GM04503 (cell line): ENCODE measurements around the gene DHRSX.
"Not testable (repeated sequence)": the region's sequence is repeated elsewhere in the genome, so short reads cannot be mapped to it uniquely, and the experiment has no call there.

Experiments
- DNase-seq: peaks from one replicate; pipeline ENCODE4 v3.0.0-alpha.2; 2012; ENCODE audit warnings: low read depth

Gene DHRSX

DNA sequence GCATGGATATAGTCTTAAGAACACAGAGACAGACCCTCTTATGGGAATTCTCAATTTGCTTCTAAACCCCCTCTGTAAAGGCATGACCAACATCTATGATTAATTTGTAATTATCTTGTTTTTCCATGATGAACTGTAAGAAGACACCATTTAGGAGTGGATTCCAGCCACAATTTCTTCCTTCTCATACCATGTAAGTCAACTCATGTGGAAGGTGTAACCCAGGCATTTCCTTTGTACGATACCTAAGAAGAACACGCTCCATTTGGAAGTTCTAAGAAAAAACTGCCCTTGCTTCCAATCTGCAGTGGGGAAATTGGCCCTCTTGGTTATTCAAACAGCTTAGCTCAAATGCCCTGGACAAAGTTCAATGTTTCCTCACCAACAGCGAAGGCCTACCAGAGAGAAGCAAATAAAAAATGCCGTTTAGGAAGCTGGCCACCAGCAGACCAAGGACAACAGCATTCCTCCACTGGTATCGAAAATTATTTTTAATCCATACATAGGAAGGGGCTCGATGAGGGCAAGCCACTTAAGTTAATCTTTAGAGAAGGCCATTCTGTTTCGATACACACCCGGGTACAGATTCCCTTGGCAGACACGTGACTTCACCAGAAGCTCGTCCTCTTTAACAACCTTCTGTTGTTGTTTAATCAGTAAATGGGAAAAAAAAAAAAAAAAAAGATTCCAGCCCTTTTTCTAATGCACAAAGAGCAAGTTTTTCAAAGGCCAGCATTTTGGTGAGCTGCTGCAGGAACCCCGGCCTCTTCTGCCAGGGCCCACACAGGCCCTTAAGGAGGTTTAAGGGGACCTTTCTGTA is 2.6 kb downstream of the DHRSX start:
- no peak for DNase-seq

DNA sequence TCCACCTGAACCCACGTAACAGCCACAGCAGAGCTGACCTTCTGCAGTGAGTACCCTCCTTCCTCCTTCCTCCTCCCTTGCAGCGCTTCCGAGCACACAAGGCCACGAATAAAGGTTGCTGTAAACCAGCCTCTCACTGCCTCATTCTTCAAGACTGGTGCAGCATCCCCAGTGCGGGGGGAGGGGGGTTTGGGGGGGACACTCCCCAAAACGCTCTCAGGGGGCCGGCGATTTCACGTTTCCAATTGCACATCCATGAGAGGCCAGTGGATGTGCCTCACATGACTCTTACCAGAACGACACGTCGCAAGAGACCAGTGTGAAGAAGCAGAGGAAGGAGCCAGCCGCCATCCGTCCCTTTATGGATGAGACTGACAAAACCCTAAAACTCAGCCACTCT is 5.2 kb downstream of the DHRSX start:
- DNase-seq, result no peak

DNA sequence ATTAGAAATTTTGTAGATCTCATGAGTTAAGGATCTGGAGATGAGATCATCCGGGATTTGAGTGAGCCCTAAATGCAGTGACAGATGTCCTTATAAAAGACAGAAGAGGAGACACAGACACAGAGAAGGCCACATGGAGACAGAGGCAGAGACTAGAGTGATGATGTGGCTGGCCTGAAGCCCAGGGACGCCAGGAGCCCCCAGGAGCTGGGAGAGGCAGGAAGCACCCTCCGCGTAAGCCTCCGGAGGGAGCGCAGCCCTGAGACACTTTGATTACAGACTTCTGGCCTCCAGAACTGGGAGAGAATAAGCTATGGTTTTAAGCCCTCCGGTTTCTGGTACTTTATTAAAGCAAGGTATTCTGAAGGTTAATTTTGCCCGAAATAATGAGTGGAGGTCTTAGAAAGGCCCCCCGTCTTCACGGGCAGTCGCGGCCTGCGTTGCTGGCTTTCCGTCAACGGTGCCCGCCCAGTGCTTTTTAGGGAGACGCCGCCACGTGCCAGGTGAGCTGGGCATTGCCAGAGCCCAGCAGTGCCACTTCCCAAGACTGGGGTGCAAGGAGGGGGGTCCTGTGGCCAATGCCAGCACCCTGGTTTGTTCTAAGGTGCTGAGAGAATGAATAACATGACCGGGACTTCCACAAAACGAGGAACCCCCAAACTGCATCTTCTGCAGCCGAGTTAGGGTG is 8.1 kb downstream of the DHRSX start:
- DNase-seq, result no peak

DNA sequence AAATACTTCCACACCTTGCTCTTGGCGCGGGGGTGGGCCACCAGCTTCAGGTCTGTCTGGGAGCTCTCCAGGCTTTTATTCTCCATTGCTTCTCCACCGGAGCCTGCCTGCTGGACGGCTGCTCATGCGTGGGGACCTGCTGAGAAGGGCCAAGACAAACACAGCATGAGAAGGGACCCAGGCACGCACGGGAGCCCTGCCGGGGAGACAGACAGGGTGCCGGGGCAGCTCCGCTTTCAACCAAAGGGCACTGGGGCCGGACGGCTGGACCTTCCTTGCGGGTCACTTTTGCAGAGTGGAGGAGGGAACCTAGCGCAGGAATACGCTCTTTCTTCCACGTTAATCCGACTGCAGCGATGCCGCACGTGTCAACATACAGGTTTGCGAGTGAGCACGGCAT is 10.1 kb downstream of the DHRSX start:
- no peak for DNase-seq

DNA sequence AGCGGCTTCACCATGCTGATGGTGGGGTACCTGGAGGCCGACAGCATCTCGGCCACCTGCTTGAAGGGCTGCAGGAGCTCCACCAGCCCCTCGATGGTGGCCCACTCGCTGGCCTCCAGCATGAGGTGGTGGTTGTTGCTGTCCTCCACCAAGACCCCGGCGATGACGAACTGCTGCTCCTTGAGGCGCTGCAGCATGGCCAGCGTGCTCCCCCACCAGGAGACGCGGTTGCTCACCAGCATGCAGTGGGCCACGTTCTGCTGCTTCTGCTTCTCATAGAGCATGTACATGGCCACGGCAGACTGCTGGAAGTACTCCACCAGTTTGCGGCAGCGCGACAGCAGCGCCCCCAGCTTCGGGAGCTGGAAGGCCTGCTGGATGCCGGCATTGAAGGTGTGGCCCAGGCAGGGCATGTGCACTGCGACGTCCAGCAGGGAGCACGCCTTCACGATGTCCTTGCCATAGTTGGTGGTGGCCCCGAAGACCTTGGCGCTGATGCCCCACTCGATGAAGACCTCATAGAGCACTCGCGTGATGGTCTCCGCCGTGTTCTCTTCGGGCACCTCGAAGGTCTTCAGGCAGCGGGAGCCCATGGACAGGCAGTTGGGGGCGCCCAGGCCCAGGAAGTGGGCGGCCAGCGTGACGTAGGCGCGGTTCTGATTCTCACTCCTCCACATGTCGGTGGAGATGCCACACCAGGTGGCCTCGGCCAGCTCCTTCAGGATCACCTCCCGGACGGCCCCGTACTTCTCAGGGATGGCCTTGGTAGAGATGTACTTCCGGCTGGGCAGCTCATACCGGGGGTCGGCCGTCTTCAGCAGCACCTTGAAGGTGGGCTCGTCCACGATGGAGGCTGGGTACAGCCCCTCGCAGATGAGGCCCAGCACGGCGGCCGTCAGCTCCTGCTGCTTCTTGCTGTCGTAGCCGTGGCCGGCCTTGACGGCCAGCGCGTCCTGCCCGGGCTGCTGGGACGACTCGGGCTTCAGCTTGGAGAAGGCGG is 11.0 kb downstream of the DHRSX start:
- no peak for DNase-seq

DNA sequence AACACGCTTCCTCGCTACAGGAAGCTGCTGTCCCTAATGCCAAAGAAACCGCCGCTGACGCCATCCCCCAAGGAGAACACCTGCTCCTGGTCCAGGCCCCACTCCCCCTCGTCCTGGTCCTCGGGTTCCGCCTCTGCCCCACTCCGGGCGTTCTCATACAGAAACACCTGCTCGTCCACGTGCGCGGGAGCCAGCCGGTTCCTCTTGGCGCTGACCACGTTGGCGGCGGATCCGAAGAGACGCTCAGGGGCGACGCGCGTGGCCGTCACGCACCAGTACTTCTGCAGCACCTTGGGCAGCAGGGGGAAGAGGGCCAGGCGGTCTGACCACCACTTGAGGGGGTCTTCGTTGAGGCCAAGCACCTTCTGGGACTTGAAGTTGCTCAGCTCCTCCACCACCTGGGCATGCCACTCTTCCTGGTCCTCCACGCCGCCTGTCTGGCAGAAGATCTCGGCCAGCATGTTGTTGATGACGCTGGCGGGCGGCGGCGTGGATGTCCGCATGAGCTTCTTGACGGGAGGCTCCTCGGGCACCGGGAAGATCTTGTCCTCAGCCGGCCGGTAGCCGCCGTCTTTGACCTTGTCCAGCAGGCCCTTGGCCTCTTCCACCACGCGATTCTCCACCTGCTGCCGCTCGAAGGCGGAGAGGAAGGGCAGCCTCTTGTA is 12.0 kb downstream of the DHRSX start:
- no peak for DNase-seq

DNA sequence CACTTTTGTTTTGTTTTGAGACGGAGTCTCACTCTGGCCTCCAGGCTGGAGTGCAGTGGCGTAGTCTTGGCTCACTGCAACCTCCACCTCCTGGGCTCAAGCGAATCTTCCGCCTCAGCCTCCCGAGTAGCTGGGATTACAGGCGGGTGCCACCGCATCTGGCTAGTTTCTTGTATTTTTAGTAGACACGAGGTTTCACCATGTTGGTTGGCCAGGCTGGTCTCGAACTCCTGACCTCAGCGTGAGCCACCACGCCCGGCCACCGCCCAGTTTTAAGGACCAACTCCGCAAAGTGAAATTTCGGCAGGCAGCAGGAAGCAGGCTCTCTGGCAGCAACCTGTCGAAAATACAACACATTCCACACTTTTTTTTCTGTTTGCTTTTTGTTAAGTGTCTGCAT is 13.4 kb downstream of the DHRSX start:
- DNase-seq, result no peak

DNA sequence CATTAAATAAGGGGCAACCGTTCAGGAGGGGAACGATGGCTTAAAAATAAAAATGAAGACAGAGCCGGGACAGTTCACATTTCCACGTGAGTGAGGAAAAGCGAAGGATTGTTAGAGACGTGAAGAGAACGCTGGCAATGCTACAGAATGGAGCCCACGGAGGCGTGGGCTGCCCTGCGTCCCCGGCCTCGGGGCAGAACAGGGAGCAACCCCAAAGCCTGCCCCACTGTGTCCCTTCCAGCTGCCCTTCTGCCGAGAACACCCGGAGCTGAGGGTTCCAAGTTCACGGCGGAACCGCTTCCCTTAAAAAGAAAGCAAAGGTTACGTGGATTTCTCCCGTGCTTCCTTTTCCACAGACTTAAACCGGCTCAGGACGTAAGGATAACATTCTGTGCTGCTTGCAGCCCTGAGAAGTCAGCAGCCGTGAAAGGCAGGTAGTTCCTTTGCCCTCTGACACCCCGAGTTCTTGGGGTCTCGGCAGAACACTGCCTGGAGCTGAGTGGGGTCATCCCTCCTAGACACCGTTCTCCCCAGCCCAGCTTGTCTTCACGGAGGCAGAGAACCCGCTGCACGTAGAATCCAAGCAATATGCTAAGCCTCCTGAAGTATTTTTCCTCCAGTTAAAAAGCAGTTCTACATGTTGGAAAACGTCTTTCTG is 14.2 kb downstream of the DHRSX start:
- DNase-seq, result no peak

DNA sequence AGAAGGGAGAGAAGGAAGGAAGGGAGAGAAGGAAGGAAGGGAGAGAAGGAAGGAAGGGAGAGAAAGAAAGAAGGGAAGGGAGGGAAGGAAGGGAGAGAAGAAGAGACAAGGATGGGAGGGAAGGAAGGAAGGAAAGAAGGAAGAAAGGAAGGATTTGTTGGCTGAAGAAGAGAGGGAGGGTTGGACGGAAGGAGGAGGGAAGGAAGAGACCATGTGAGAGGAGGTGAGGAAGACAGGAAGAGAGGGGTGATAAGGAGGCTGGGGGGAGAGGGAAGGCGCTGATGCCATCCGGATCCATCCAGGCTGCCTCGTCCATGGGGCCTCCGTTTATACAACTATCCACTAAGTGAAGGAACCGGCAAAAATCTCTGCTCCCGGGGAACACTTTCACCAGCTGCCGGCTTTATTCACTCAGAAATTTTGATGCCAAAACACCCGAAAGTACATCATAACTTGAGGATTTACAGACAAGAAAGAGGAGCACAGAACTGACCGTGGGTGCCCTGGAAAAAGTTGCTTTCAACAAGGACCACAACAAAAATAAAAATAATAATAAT is 14.9 kb downstream of the DHRSX start:
- no peak for DNase-seq

DNA sequence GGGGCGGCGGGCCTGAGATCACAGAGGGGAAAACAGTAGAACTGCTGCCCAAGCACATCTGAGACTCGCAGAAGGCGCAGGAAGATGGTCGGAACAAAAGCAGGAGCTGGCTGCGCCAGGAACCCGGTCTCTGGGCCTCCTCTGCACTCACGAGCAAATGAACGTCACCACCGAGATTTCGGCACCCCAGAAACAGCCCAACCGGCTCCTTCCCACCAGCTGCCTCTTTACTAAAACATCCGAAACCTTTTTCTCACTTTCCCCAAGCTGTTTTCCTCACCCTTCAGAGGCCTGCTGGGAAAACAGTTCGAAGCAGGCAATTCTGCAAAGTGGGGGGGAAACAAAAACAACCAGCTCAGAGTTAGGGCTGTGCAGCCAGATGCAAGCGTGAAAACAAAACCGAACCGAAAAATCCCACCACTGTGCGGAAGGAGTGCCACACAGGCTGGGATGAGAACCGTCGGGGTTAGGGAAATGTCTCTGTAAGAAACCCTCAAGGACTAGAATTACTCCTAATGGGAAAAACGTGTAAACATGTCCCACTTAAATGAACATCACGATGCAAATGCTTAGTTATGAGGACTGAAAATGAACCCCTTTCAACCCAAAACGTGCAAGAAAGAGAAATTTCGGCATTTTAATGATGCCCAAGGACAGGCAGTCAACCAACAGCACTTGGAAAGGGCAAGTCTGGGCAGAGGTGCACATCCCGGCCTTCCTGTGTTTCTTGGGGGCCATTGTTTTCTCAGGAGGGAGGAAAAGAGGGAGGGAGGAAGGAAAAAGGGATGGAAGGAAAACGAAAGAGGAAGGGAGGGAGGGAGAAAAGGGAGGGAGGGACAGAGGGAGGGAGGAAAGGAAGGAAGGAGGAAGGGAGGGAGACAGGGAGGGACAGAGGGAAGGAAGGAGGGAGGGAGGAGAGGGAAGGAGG is 15.8 kb downstream of the DHRSX start:
- DNase-seq, result peak; percentile 11

DNA sequence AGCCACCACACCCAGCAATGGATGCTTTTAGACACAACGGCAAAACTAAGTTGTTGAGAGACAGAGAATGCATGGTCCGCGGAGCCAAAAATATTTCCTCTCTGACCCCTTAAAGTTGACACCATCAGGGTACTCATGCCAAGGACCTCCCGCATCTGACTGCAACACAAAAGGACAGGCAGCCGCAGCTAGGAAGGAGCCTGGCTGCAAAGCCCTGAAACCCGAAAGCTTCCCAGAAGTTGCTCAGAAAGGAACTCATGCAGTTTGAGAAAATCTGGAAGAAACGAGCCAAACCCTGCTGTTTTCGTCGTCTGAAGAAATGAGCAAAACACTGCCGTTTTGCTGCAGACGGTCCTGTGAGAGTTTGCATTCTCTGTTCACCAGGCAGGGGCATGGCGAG is 16.5 kb downstream of the DHRSX start:
- no peak for DNase-seq

DNA sequence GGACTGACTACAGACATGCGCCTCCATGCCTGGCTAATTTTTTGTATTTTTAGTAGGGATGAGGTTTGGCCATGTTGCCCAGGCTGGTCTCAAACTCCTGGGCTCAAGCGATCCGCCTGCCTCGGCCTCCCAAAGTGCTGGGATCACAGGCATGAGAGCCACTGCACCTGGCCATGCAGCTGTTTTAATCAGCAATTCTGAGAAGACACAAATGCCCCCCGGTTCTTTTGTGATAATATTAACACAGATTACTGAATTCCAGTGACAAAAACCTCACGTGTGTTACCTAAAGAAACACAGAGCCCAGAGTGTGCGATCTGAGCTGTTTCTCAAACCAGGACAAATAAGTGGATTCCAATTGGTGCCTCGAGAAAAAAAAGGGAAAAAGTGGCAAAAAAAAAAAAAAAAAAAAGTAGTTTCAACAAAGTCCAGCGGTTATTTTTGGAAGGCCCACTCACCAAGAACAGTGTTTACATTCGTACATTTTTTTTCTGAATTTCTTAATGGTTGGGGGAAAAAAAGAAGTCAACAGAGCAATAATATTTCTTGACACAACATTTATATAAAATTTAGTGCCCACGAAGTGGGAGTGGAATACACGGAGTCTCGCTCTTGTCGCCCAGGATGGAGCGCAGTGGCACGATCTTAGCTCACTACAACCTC is 17.2 kb downstream of the DHRSX start:
- no peak for DNase-seq

DNA sequence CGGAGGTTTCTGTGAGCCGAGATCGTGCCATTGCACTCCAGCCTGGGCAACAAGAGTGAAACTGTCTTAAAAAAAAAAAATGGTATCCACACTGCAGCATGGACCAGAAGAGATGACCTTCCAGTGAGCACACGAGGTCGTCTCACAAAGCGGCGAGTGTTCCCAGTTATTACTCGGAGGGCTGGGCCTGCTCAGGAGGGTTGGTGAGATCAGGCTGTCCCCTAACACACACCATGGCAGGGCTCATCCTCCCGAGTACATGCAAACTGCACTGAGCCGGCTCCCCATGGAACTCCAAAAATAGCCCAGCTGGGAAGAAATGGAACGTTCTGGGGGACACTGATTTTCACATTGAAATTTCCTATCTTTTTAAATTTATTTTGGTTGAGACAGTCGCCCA is 19.2 kb downstream of the DHRSX start:
- not testable (repeated sequence) for DNase-seq

DNA sequence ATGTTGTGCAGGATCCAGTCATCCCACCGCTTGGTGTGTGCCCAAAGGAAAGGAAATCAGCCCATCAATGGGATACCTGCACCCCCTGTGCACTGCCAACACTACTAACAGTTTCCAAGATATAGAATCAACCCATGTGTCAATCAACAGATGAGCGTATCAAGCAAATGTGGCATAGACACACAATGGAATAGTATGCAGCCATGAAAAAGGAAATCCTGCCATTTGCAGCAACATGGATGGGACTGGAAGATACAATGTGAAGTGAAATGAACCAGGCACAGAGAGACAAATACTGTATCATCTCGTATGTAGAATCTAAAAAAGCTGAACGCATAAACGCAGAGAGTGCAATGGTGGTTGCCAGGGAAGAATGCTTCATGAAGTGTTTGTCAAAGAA is 20.8 kb downstream of the DHRSX start:
- DNase-seq, result not testable (repeated sequence)

DNA sequence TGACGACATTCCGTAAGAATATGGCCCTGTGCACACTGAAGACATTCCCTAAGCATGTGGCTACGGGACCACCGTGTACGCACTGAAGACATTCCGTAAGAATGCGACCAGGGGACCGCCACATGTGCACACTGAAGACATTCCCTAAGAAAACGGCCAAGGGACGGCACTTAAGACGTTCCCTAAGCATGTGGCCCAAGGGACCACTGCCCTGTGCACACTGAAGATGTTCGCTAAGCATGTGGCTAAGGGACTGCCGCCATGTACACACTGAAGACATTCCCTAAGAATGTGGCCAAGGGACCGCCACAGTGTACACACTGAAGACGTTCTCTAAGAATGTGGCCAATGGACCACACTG is 21.4 kb downstream of the DHRSX start:
- no peak for DNase-seq

DNA sequence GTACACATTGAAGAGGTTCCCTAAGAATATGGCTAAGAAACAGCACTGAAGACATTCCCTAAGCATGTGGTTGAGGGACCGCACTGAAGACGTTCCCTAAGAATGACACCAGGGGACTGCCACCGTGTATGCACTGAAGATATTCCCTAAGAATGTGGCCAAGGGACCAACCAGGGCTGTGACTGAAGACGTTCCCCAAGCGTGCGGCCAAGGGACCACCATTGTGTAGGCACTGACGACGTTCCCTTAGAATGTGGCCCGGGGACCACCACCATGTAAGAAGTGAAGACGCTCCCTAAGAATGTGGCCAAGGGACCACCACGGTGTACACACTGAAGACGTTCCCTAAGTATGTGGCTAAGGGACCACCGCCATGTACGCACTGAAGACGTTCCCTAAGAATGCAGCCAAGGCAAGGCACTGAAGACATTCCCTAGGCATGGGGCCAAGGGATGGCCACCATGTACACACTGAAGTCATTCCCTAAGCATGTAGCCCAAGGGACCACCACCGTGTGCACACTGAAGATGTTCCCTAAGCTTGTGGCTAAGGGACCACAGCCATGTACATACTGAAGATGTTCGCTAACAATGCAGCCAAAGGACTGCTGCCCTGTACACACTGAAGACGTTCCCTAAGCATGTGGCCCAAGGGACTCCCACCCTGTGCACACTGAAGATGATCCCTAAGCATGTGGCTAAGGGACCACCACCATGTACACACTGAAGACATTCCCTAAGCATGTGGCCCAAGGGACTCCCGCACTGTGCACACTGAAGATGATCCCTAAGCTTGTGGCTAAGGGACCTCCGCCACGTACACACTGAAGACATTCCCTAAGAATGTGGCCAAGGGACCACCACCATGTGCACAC is 22.0 kb downstream of the DHRSX start:
- DNase-seq, result no peak

DNA sequence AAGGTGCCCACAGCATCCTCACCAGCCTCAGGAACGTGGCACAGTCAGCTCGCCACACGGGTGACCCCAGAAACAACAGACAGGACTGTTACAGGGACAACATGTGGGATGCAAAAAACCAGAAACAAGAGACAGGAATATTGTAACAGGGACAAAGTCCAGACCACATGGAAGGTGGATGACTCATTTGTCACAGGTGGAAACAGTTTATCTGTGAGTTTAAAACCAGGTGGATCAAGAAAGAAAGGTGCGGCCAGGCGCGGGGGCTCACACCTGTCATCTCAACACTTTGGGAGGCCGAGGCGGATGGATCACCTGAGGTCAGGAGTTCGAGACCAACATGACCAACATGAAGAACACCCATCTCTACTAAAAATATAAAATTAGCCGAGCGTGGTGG is 23.5 kb downstream of the DHRSX start:
- not testable (repeated sequence) for DNase-seq

DNA sequence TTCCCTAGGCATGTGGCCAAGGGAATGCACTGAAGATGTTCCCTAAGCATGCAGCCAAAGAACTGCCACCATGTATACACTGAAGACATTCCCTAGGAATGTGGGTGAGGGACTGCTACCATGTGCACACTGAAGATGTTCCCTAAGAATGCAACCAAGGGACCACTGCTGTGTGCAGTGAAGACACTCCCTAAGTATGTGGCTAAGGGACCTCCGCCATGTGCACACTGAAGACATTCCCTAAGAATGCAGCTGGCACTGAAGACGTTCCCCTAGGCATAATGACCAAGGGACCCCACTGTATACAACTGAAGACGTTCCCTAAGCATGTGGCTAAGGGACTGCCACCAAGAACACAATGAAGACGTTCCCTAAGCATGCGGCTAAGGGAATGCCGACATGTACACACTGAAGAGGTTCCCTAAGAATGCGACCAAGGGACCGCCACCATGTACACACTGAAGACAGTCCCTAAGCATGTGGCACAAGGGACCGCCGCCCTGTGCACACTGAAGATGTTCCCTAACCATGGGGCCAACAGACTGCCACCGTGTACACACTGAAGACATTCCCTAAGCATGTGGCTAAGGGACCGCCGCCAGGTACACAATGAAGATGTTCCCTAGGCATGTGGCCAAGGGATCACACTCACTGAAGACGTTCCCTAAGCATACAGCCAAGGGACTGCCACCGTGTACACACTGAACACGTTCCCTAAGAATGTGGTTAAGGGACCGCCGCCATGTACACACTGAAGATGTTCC is 25.6 kb downstream of the DHRSX start:
- no peak for DNase-seq
